TTC549 (cell line): ENCODE results near the gene CETP.

Source experiments
- FAIRE-seq: peaks from 2 replicates; lab custom pipeline; 2012; peaks lifted over from hg19 to GRCh38; lab: Jason Lieb, UNC

The CETP gene

GRCh38 chr16:57023541-57024249, 61.9 kb downstream of the CETP start:
- no peak for FAIRE-seq

GRCh38 chr16:57024894-57025680, 63.3 kb downstream of the CETP start:
- FAIRE-seq, result no peak

GRCh38 chr16:57025941-57026777, 64.4 kb downstream of the CETP start:
- FAIRE-seq, result no peak

- no peak for FAIRE-seq
Measured at GRCh38 chr16:57026778-57027062, 65.0 kb downstream of the CETP start.

- no peak for FAIRE-seq
Measured at GRCh38 chr16:57027067-57027466, 65.3 kb downstream of the CETP start.

- FAIRE-seq, result no peak
Measured at GRCh38 chr16:57028086-57028485, 66.3 kb downstream of the CETP start.

- no peak for FAIRE-seq
Measured at GRCh38 chr16:57029161-57030160, 67.7 kb downstream of the CETP start.

GRCh38 chr16:57030346-57030902, 68.7 kb downstream of the CETP start:
- no peak for FAIRE-seq

- no peak for FAIRE-seq
Measured at GRCh38 chr16:57031156-57031555, 69.4 kb downstream of the CETP start.

GRCh38 chr16:57032346-57032745, 70.6 kb downstream of the CETP start:
- no peak for FAIRE-seq

- no peak for FAIRE-seq
Measured at GRCh38 chr16:57032931-57033330, 71.2 kb downstream of the CETP start.
